Mononuclear cell (primary cell): Measurements from ENCODE around the gene TNPO2. TPM values are rescaled to one million over a fixed set of nuclear protein-coding genes. Genes with fewer than 3 reads are reported as not detected.
A peak's percentile ranks its signal among the peaks of the same experiment; 100 is the strongest.
"Not testable (repeated sequence)": the region's sequence is repeated elsewhere in the genome, so short reads cannot be mapped to it uniquely, and the experiment has no call there.

Experiments used
- H3K27me3 ChIP-seq: 2 replicates; pipeline ENCODE4 v1.6.0; 2011; ENCODE audit warnings: low read length, control low read depth; ENCODE audit not compliant: insufficient read depth
- H3K4me1 ChIP-seq: 2 replicates; pipeline ENCODE4 v1.5.1; 2011; ENCODE audit warnings: mild to moderate bottlenecking, low read length, control low read depth; ENCODE audit not compliant: insufficient read depth
- H3K4me3 ChIP-seq: 2 replicates; pipeline ENCODE4 v1.5.1; 2011; ENCODE audit warnings: mild to moderate bottlenecking, low read length, moderate library complexity
- H3K9me3 ChIP-seq: 2 replicates; pipeline ENCODE4 v1.5.1; 2011; ENCODE audit warnings: low read depth, mild to moderate bottlenecking, control low read depth, low read length
- total RNA-seq: library from RNA; depleted of rRNA; stranded (reverse); fragments of >200 nt; gene quantifications from one replicate; pipeline ENCODE4 v1.2.3, GENCODE V29; 2012

The TNPO2 gene
- total RNA-seq, 1 donor: 20.3 TPM

- no peaks in the 10 kb centered on the region for H3K27me3 ChIP-seq
- H3K9me3 ChIP-seq: no peaks in the 10 kb centered on the region
- no peak overlapping the region for H3K4me3 ChIP-seq
- peaks cover 28% of the 10 kb centered on the region for H3K4me1 ChIP-seq
Observed at GRCh38 chr19:12680034-12680433, 43.7 kb downstream of the TNPO2 start.

- not testable (repeated sequence) for H3K9me3 ChIP-seq, H3K27me3 ChIP-seq, H3K4me3 ChIP-seq
- peaks cover 28% of the 10 kb centered on the region for H3K4me1 ChIP-seq
Observed at GRCh38 chr19:12678039-12678438, 45.7 kb downstream of the TNPO2 start.

GRCh38 chr19:12676928-12677327 lies 46.8 kb downstream of the TNPO2 start:
- H3K4me3 ChIP-seq: no peak overlapping the region
- H3K27me3 ChIP-seq: no peaks in the 10 kb centered on the region
- H3K9me3 ChIP-seq: no peaks in the 10 kb centered on the region
- peaks cover 24% of the 10 kb centered on the region for H3K4me1 ChIP-seq

- Histone ChIP-seq H3K4me3 (no peak overlapping the region), H3K27me3 (no peaks in the 10 kb centered on the region), H3K9me3 (no peaks in the 10 kb centered on the region), H3K4me1 (peaks cover 24% of the 10 kb centered on the region)
Observed at GRCh38 chr19:12676384-12676792, 47.3 kb downstream of the TNPO2 start.

- no peaks in the 10 kb centered on the region for H3K27me3 ChIP-seq
- H3K4me1 ChIP-seq: peaks cover 21% of the 10 kb centered on the region
- no peak overlapping the region for H3K4me3 ChIP-seq
- no peaks in the 10 kb centered on the region for H3K9me3 ChIP-seq
Observed at GRCh38 chr19:12675940-12676339, 47.8 kb downstream of the TNPO2 start.

GRCh38 chr19:12675399-12675798 lies 48.3 kb downstream of the TNPO2 start:
- H3K27me3 ChIP-seq: no peaks in the 10 kb centered on the region

GRCh38 chr19:12672744-12673143 lies 51.0 kb downstream of the TNPO2 start:
- Histone ChIP-seq H3K4me3 (no peak overlapping the region), H3K9me3 (no peaks in the 10 kb centered on the region), H3K4me1 (peaks cover 32% of the 10 kb centered on the region), H3K27me3 (no peaks in the 10 kb centered on the region)

More at GRCh38 chr19:12675399-12675798, 48.3 kb downstream of the TNPO2 start:
- Histone ChIP-seq H3K4me3 (no peak overlapping the region), H3K9me3 (no peaks in the 10 kb centered on the region), H3K4me1 (peaks cover 21% of the 10 kb centered on the region)

- Histone ChIP-seq H3K4me1 (peaks cover 42% of the 10 kb centered on the region), H3K27me3 (no peaks in the 10 kb centered on the region), H3K4me3 (peak overlapping the region; percentile 94), H3K9me3 (no peaks in the 10 kb centered on the region)
Observed at GRCh38 chr19:12670159-12670928, 53.4 kb downstream of the TNPO2 start.

- no peaks in the 10 kb centered on the region for H3K9me3 ChIP-seq
- H3K27me3 ChIP-seq: no peaks in the 10 kb centered on the region
- peaks cover 51% of the 10 kb centered on the region for H3K4me1 ChIP-seq
- peak overlapping the region; percentile 94 for H3K4me3 ChIP-seq
Observed at GRCh38 chr19:12669270-12670158, 54.2 kb downstream of the TNPO2 start.

GRCh38 chr19:12668932-12669269 lies 54.8 kb downstream of the TNPO2 start:
- H3K4me3 ChIP-seq: peak overlapping the region; percentile 94
- peaks cover 57% of the 10 kb centered on the region for H3K4me1 ChIP-seq
- no peaks in the 10 kb centered on the region for H3K9me3 ChIP-seq
- no peaks in the 10 kb centered on the region for H3K27me3 ChIP-seq

GRCh38 chr19:12668346-12668745 lies 55.4 kb downstream of the TNPO2 start:
- Histone ChIP-seq H3K4me3 (peak overlapping the region; percentile 94), H3K27me3 (no peaks in the 10 kb centered on the region), H3K9me3 (no peaks in the 10 kb centered on the region), H3K4me1 (peaks cover 59% of the 10 kb centered on the region)

- no peak overlapping the region for H3K4me3 ChIP-seq
- H3K27me3 ChIP-seq: no peaks in the 10 kb centered on the region
- H3K9me3 ChIP-seq: no peaks in the 10 kb centered on the region
- peaks cover 59% of the 10 kb centered on the region for H3K4me1 ChIP-seq
Observed at GRCh38 chr19:12667731-12668302, 55.9 kb downstream of the TNPO2 start.

- Histone ChIP-seq H3K9me3 (no peaks in the 10 kb centered on the region), H3K27me3 (no peaks in the 10 kb centered on the region), H3K4me1 (peaks cover 59% of the 10 kb centered on the region), H3K4me3 (peak within 1 kb of the TSS; percentile 74)
Observed at GRCh38 chr19:12666265-12667048, 57.3 kb downstream of the TNPO2 start, which contains the start of the genes MAN2B1 and WDR83. TSS of gene MAN2B1 (minus strand) at chr19:12666742. CDS start at chr19:12666701, 41 bp downstream. TSS of gene WDR83 (plus strand) at chr19:12666807. CDS start at chr19:12669791, 2,984 bp downstream.

- no peaks in the 10 kb centered on the region for H3K27me3 ChIP-seq
- H3K9me3 ChIP-seq: no peaks in the 10 kb centered on the region
- H3K4me1 ChIP-seq: peaks cover 59% of the 10 kb centered on the region
- peak overlapping the region; percentile 74 for H3K4me3 ChIP-seq
Observed at GRCh38 chr19:12665671-12666264, 58.0 kb downstream of the TNPO2 start.
